Activated CD4-positive, alpha-beta T cell treated with anti-CD3 and anti-CD28 coated beads, Interleukin-2, amount 50 U/mL, for 4 hours (primary cell): Measurements from ENCODE around the gene NSMCE4A.
A peak's percentile ranks its signal among the peaks of the same experiment; 100 is the strongest.
"Not testable (repeated sequence)": the region's sequence is repeated elsewhere in the genome, so short reads cannot be mapped to it uniquely, and the experiment has no call there.

Experiments used
- DNase-seq, 2 experiments: peaks; one replicate each; pipeline ENCODE4 v3.0.0-alpha.2; 2020

The NSMCE4A gene

GRCh38 chr10:121935702-121936101 lies 39.3 kb downstream of the NSMCE4A start:
- no peak for DNase-seq

- DNase-seq = not testable (repeated sequence)
Observed at GRCh38 chr10:121930268-121931085, 44.5 kb downstream of the NSMCE4A start.

GRCh38 chr10:121929585-121930267 lies 45.3 kb downstream of the NSMCE4A start:
- not testable (repeated sequence) for DNase-seq

GRCh38 chr10:121928528-121928884 lies 46.5 kb downstream of the NSMCE4A start:
- DNase-seq = no peak

- peak; percentile 74 to 75 for DNase-seq
Observed at GRCh38 chr10:121927841-121928527, 47.0 kb downstream of the NSMCE4A start, which contains the start of gene ATE1. Gene ATE1 (minus strand): TSS chr10:121928031. CDS start chr10:121927949, 82 bp downstream.

- peak; percentile 1 to 7 for DNase-seq
Observed at GRCh38 chr10:121927318-121927840, 47.6 kb downstream of the NSMCE4A start.

GRCh38 chr10:121926671-121927317 lies 48.2 kb downstream of the NSMCE4A start:
- DNase-seq = peak in 1 of 2 experiments; percentile 3

GRCh38 chr10:121926157-121926556 lies 48.9 kb downstream of the NSMCE4A start:
- no peak for DNase-seq

GRCh38 chr10:121921238-121921931 lies 53.6 kb downstream of the NSMCE4A start:
- DNase-seq = no peak

GRCh38 chr10:121919666-121920065 lies 55.4 kb downstream of the NSMCE4A start:
- no peak for DNase-seq

- DNase-seq = not testable (repeated sequence)
Observed at GRCh38 chr10:121918800-121919199, 56.2 kb downstream of the NSMCE4A start.

GRCh38 chr10:121914661-121915060 lies 60.4 kb downstream of the NSMCE4A start:
- DNase-seq = no peak

GRCh38 chr10:121911421-121911697 lies 63.7 kb downstream of the NSMCE4A start:
- no peak for DNase-seq

- no peak for DNase-seq
Observed at GRCh38 chr10:121910673-121911420, 64.2 kb downstream of the NSMCE4A start.
